CD4-positive, alpha-beta memory T cell (primary cell): ENCODE results near the gene CELF4. TPM values are rescaled to one million over a fixed set of nuclear protein-coding genes. Genes with fewer than 3 reads are reported as not detected.

Experiments
- CTCF ChIA-PET: fragments of 350-600 bp; sonication (Branson Sonifier 250); formaldehyde crosslinking; loops from one replicate; lab custom pipeline; 2021; ENCODE audit warnings: inconsistent platforms; ENCODE audit not compliant: partially characterized antibody; lab: Charles Lee
- POLR2A ChIA-PET: fragments of 350-600 bp; sonication (Branson Sonifier 250); formaldehyde crosslinking; loops from one replicate; lab custom pipeline; 2021; ENCODE audit not compliant: partially characterized antibody; lab: Charles Lee
- DNase-seq, 5 donors: peaks; one replicate each; pipeline versions ENCODE4 v3.0.0 to v3.0.0-alpha.2; 2020 to 2022; ENCODE audit warnings: mixed read lengths in 1 of 5
- H3K27ac ChIP-seq: one replicate; pipeline ENCODE4 v1.7.0; 2013; ENCODE audit warnings: low read depth, low read length
- H3K27me3 ChIP-seq: 2 replicates; pipeline ENCODE4 v1.7.0; 2013; ENCODE audit warnings: mild to moderate bottlenecking, low read length, moderate library complexity; ENCODE audit not compliant: insufficient read depth
- H3K36me3 ChIP-seq: 2 replicates; pipeline ENCODE4 v1.7.0; 2013; ENCODE audit warnings: mild to moderate bottlenecking, low read length, moderate library complexity; ENCODE audit not compliant: insufficient read depth
- H3K4me1 ChIP-seq: 2 replicates; pipeline ENCODE4 v1.7.0; 2013; ENCODE audit warnings: mild to moderate bottlenecking, low read length, moderate library complexity; ENCODE audit not compliant: insufficient read depth
- H3K4me3 ChIP-seq, 2 donors: one replicate each; pipeline ENCODE4 v1.7.0; 2013; ENCODE audit warnings: low read length in 2 of 2, mild to moderate bottlenecking in 1 of 2
- H3K9me3 ChIP-seq, 2 donors: one replicate each; pipeline ENCODE4 v1.7.0; 2013; ENCODE audit warnings: low read length in 2 of 2, control low read depth in 1 of 2; ENCODE audit not compliant: control insufficient read depth in 1 of 2
- H3K27ac Mint-ChIP-seq, 7 donors: one replicate each; pipeline ENCODE4 v1.8.0; 2020 to 2021; ENCODE audit warnings: mixed read lengths in 7 of 7, mild to moderate bottlenecking in 6 of 7, inconsistent platforms in 3 of 7, moderate library complexity in 3 of 7
- H3K27me3 Mint-ChIP-seq, 2 donors: one replicate each; pipeline ENCODE4 v1.8.0; 2020 to 2021; ENCODE audit warnings: mixed read lengths in 2 of 2
- H3K36me3 Mint-ChIP-seq, 2 donors: one replicate each; pipeline ENCODE4 v1.8.0; 2020 to 2021; ENCODE audit warnings: mixed read lengths in 2 of 2, inconsistent platforms in 1 of 2, mild to moderate bottlenecking in 1 of 2
- H3K4me1 Mint-ChIP-seq, 4 donors: one replicate each; pipeline ENCODE4 v1.8.0; 2020 to 2021; ENCODE audit warnings: mixed read lengths in 4 of 4, mild to moderate bottlenecking in 1 of 4
- H3K4me3 Mint-ChIP-seq, 8 donors: one replicate each; pipeline ENCODE4 v1.8.0; 2020 to 2021; ENCODE audit warnings: mixed read lengths in 8 of 8, mild to moderate bottlenecking in 7 of 8, moderate library complexity in 6 of 8, inconsistent platforms in 3 of 8
- H3K9me3 Mint-ChIP-seq, 8 donors: one replicate each; pipeline ENCODE4 v1.8.0; 2020 to 2021; ENCODE audit warnings: mixed read lengths in 8 of 8, mild to moderate bottlenecking in 5 of 8, inconsistent platforms in 3 of 8, moderate library complexity in 1 of 8
- intact Hi-C: fragments of 100-400 bp; cut with micrococcal nuclease; formaldehyde crosslinking; loops from one replicate; pipeline ENCODE4 v1.15.1; 2023
- polyA plus RNA-seq, 2 donors: library from polyadenylated mRNA; unstranded; fragments of 300-500 nt; fragmentation: Illumina TruSeq; gene quantifications; one replicate each; pipeline ENCODE4 v1.2.3, GENCODE V29; 2021
- total RNA-seq, 2 experiments: library from RNA; stranded (reverse); gene quantifications; one replicate each; pipeline ENCODE4 v1.2.3, GENCODE V29; 2021

The CELF4 gene
- total and polyA plus RNA-seq, 4 experiments from 2014 or later, result 0.23 TPM; not detected in 3

- peaks cover 0 to 5% of the 10 kb centered on the region in 2 donors for H3K27me3 Mint-ChIP-seq
- H3K4me3 Mint-ChIP-seq, result no peak overlapping the region
- H3K36me3 Mint-ChIP-seq, result no peaks in the 10 kb centered on the region
- no peaks in the 10 kb centered on the region for H3K4me1 Mint-ChIP-seq
- intact Hi-C loops, result no loop called here
- H3K27ac Mint-ChIP-seq, result no peak overlapping the region
- ChIA-PET CTCF (no interaction called here), POLR2A (no interaction called here)
- Histone ChIP-seq H3K4me1 (no peaks in the 10 kb centered on the region), H3K27me3 (no peaks in the 10 kb centered on the region), H3K9me3 (no peaks in the 10 kb centered on the region), H3K27ac (no peak overlapping the region), H3K36me3 (no peaks in the 10 kb centered on the region), H3K4me3 (no peak overlapping the region)
- H3K9me3 Mint-ChIP-seq, result no peaks in the 10 kb centered on the region
- DNase-seq, result no peak
Observed at GRCh38 chr18:37552286-37552685, 13.3 kb downstream of the CELF4 start.

GRCh38 chr18:37551846-37552245, 13.8 kb downstream of the CELF4 start:
- intact Hi-C loops, result no loop called here
- H3K27me3 ChIP-seq, result no peaks in the 10 kb centered on the region
- no peak overlapping the region for H3K27ac ChIP-seq
- H3K36me3 Mint-ChIP-seq, result no peaks in the 10 kb centered on the region
- H3K36me3 ChIP-seq, result no peaks in the 10 kb centered on the region
- DNase-seq, result no peak
- no peaks in the 10 kb centered on the region for H3K9me3 Mint-ChIP-seq
- no peaks in the 10 kb centered on the region for H3K4me1 Mint-ChIP-seq
- CTCF ChIA-PET, result interaction anchor here (0.9 kb wide), 1 partner anchor 21 kb away, joined by 4 read pairs; no protein-coding TSS in a partner anchor
- H3K27ac Mint-ChIP-seq, result no peak overlapping the region
- no peaks in the 10 kb centered on the region for H3K4me1 ChIP-seq
- POLR2A ChIA-PET, result no interaction called here
- H3K4me3 Mint-ChIP-seq, result no peak overlapping the region
- H3K9me3 ChIP-seq, result no peaks in the 10 kb centered on the region
- H3K27me3 Mint-ChIP-seq, result peaks cover 0 to 5% of the 10 kb centered on the region in 2 donors
- H3K4me3 ChIP-seq, result no peak overlapping the region

- no peak for DNase-seq
- Histone ChIP-seq H3K4me3 (no peak overlapping the region), H3K36me3 (no peaks in the 10 kb centered on the region), H3K27ac (no peak overlapping the region), H3K4me1 (no peaks in the 10 kb centered on the region), H3K27me3 (no peaks in the 10 kb centered on the region), H3K9me3 (no peaks in the 10 kb centered on the region)
- no peaks in the 10 kb centered on the region for H3K4me1 Mint-ChIP-seq
- H3K9me3 Mint-ChIP-seq, result peaks cover 0 to 2% (median 0%) of the 10 kb centered on the region in 8 donors
- H3K4me3 Mint-ChIP-seq, result no peak overlapping the region
- peaks cover 0 to 5% of the 10 kb centered on the region in 2 donors for H3K27me3 Mint-ChIP-seq
- CTCF ChIA-PET, result interaction anchor here (0.9 kb wide), 1 partner anchor 20 kb away, joined by 4 read pairs; no protein-coding TSS in a partner anchor
- no peak overlapping the region for H3K27ac Mint-ChIP-seq
- no peaks in the 10 kb centered on the region for H3K36me3 Mint-ChIP-seq
- POLR2A ChIA-PET, result no interaction called here
- intact Hi-C loops, result no loop called here
Observed at GRCh38 chr18:37551249-37551648, 14.3 kb downstream of the CELF4 start.

DNA sequence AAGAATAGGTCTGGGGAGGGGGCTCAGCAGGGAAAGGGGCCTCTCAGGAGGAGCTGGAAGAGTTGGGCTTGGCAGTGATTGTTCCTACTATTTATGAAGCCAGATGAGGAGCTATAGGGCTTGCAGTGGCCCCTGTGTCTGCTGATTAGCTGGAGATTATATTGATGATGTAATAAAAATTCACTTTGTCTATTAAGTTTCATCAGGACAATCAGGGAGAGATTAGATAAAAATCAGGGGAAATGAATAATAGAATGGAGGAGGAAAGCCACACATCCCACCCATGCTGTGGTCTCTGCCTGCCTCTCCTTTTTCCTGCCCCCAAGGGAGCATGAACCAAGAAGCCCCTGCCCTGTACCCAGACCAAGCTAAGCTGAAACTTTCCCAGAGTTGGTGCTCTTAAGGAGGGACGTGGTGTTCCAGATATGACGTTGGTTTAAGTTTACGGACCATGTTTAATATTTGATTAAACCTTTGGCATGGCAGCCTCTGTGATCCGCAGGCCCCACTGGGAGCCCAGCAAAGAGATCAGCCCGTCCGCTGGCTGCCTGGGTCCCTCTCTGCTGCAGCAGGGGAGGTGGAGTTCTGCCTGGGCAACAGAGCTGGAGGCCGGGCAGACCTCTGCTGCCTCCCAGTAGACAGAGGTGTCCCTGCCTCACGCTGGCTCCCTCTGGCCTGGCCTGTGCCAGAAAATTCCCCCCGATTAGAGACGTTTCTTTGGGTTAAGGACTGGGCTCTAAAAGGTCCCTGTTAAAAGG, 15.3 kb downstream of the CELF4 start:
- CTCF ChIA-PET, result no interaction called here
- Histone ChIP-seq H3K27ac (no peak overlapping the region), H3K36me3 (no peaks in the 10 kb centered on the region), H3K27me3 (no peaks in the 10 kb centered on the region), H3K4me1 (no peaks in the 10 kb centered on the region), H3K4me3 (no peak overlapping the region), H3K9me3 (no peaks in the 10 kb centered on the region)
- DNase-seq, result no peak
- Mint-ChIP-seq H3K36me3 (no peaks in the 10 kb centered on the region), H3K4me1 (no peaks in the 10 kb centered on the region), H3K4me3 (no peak overlapping the region), H3K9me3 (peaks cover 0 to 2% (median 0%) of the 10 kb centered on the region in 8 donors), H3K27me3 (peaks cover 0 to 5% of the 10 kb centered on the region in 2 donors), H3K27ac (no peak overlapping the region)
- intact Hi-C loops, result no loop called here
- POLR2A ChIA-PET, result no interaction called here

- H3K27me3 Mint-ChIP-seq, result peaks cover under 1 to 5% of the 10 kb centered on the region in 2 donors
- no peaks in the 10 kb centered on the region for H3K36me3 ChIP-seq
- intact Hi-C loops, result no loop called here
- no peaks in the 10 kb centered on the region for H3K4me1 ChIP-seq
- DNase-seq, result no peak
- no peak overlapping the region for H3K4me3 Mint-ChIP-seq
- H3K36me3 Mint-ChIP-seq, result no peaks in the 10 kb centered on the region
- POLR2A ChIA-PET, result no interaction called here
- H3K4me1 Mint-ChIP-seq, result no peaks in the 10 kb centered on the region
- H3K27ac Mint-ChIP-seq, result no peak overlapping the region
- no peak overlapping the region for H3K27ac ChIP-seq
- CTCF ChIA-PET, result no interaction called here
- no peak overlapping the region for H3K4me3 ChIP-seq
- peaks cover 0 to 2% (median 0%) of the 10 kb centered on the region in 8 donors for H3K9me3 Mint-ChIP-seq
- no peaks in the 10 kb centered on the region for H3K27me3 ChIP-seq
- no peaks in the 10 kb centered on the region for H3K9me3 ChIP-seq
Observed at GRCh38 chr18:37548679-37549289, 16.8 kb downstream of the CELF4 start.

DNA sequence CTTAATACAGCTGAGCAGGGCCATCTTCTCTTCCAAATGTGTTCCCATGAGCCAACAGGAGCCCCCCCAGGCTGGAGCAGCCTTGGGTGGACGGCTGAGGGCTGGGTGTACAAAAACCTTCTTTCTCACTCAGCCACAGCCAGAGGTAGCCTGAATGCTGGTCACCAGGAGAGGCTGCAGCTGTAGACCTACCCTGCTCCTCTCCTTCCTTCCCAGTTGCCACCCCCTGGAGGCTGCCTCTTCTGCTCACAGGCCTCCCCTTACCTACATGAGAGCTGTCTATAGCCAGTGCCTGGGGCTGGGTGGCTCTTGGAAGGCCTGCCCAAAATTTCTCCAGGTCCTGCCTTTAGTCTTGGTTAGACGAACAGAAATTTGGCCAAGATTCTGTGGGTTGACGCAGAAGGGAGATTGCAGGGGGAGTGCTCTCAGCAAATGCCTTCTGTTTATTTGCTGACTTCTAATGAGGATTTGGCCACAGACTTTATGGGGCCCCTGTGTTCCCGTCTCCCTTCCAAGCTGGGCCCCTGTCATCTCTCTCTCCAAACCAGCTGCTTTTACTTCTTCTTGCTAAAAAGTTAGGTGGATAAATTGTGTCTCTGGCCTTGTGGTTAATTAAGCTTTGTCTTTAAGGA, 18.3 kb downstream of the CELF4 start:
- CTCF ChIA-PET, result no interaction called here
- H3K36me3 Mint-ChIP-seq, result no peaks in the 10 kb centered on the region
- DNase-seq, result no peak

GRCh38 chr18:37546651-37547050, 18.9 kb downstream of the CELF4 start:
- Mint-ChIP-seq H3K36me3 (no peaks in the 10 kb centered on the region), H3K4me3 (no peak overlapping the region), H3K27me3 (peaks cover 3 to 6% of the 10 kb centered on the region in 2 donors), H3K4me1 (no peaks in the 10 kb centered on the region), H3K27ac (no peak overlapping the region), H3K9me3 (peaks cover 0 to 2% (median 0%) of the 10 kb centered on the region in 8 donors)
- Histone ChIP-seq H3K27me3 (no peaks in the 10 kb centered on the region), H3K4me1 (no peaks in the 10 kb centered on the region), H3K9me3 (no peaks in the 10 kb centered on the region), H3K4me3 (no peak overlapping the region), H3K27ac (no peak overlapping the region), H3K36me3 (no peaks in the 10 kb centered on the region)
- ChIA-PET POLR2A (no interaction called here), CTCF (no interaction called here)
- no peak for DNase-seq
- intact Hi-C loops, result no loop called here

More for the DNA sequence above, 18.3 kb downstream of the CELF4 start:
- Mint-ChIP-seq H3K27ac (no peak overlapping the region), H3K4me1 (no peaks in the 10 kb centered on the region), H3K9me3 (peaks cover 0 to 2% (median 0%) of the 10 kb centered on the region in 8 donors), H3K4me3 (no peak overlapping the region), H3K27me3 (peaks cover 3 to 7% of the 10 kb centered on the region in 2 donors)
- no peaks in the 10 kb centered on the region for H3K36me3 ChIP-seq
- no peak overlapping the region for H3K27ac ChIP-seq
- POLR2A ChIA-PET, result no interaction called here
- H3K4me1 ChIP-seq, result no peaks in the 10 kb centered on the region
- no peak overlapping the region for H3K4me3 ChIP-seq
- intact Hi-C loops, result no loop called here
- H3K9me3 ChIP-seq, result no peaks in the 10 kb centered on the region
- H3K27me3 ChIP-seq, result no peaks in the 10 kb centered on the region
